Occipital lobe (tissue), 2 donors: Measurements from ENCODE around the gene PSMB7. TPM values are rescaled to one million over a fixed set of nuclear protein-coding genes. Genes with fewer than 3 reads are reported as not detected.

Source experiments
- DNase-seq: peaks from one replicate; lab custom pipeline; 2025; lab: John Stamatoyannopoulos, UW
- total RNA-seq: library from RNA; depleted of rRNA; stranded (reverse); fragments of >200 nt; gene quantifications from one replicate; pipeline ENCODE4 v1.2.3, GENCODE V29; 2014

PSMB7 gene
- total RNA-seq, 1 donor from 2014 or later, result 145 TPM

GRCh38 chr9:124303762-124304161 is 111.5 kb downstream of the PSMB7 start:
- DNase-seq, result no peak

Other genes starting within 250 kb of the PSMB7 start
- 26.2 TPM for gene NEK6, start 157.5 kb downstream of the PSMB7 start, total RNA-seq
- gene ADGRD2, start 35.0 kb upstream of the PSMB7 start, total RNA-seq, result not detected
- under 0.01 TPM for gene NR5A1, start 92.0 kb upstream of the PSMB7 start, total RNA-seq